Esophagus muscularis mucosa (tissue), 4 donors: ENCODE results near the gene SLC38A10. TPM values are rescaled to one million over a fixed set of nuclear protein-coding genes. Genes with fewer than 3 reads are reported as not detected.

ENCODE experiments used
- DNase-seq: peaks from one replicate; pipeline ENCODE4 v3.0.0-alpha.2; 2017; ENCODE audit errors: extremely low spot score
- H3K27ac ChIP-seq, 4 donors: fragments of 200-600 bp; sonication (generic); replicated peaks in 1 of 4; 1 replicate in 3 of 4; 2 replicates in 1 of 4; pipeline ENCODE4 v1.5.1; 2016 to 2019; ENCODE audit warnings: mild to moderate bottlenecking in 1 of 4
- H3K27me3 ChIP-seq, 4 donors: fragments of 200-600 bp; sonication (generic); one replicate each; pipeline versions ENCODE4 v1.5.1 to v1.6.0; 2016 to 2019
- H3K36me3 ChIP-seq, 4 donors: fragments of 200-600 bp; sonication (generic); one replicate each; pipeline ENCODE4 v1.5.1; 2016 to 2019
- H3K4me1 ChIP-seq, 4 donors: fragments of 200-600 bp; sonication (generic); one replicate each; pipeline ENCODE4 v1.5.1; 2016 to 2019
- H3K4me3 ChIP-seq, 4 donors: fragments of 200-600 bp; sonication (generic); 1 replicate in 2 of 4; 2 replicates in 2 of 4; pipeline ENCODE4 v1.5.1; 2016 to 2019; ENCODE audit warnings: mild to moderate bottlenecking in 4 of 4, moderate library complexity in 1 of 4
- H3K9me3 ChIP-seq, 4 donors: fragments of 200-600 bp; sonication (generic); 1 replicate in 3 of 4; 2 replicates in 1 of 4; pipeline ENCODE4 v1.5.1; 2016 to 2019
- CTCF ChIP-seq, 3 experiments: fragments of 200-600 bp in 2 of 3; fragments of 450-650 bp in 1 of 3; sonication (generic) in 2 of 3; IDR thresholded peaks; one replicate each; pipeline ENCODE4 v1.5.1; 2017 to 2019; ENCODE audit warnings: antibody characterized with exemption in 3 of 3, mild to moderate bottlenecking in 2 of 3, moderate library complexity in 1 of 3
- EP300 ChIP-seq: sonication (generic); formaldehyde crosslinking; IDR thresholded peaks from one replicate; pipeline ENCODE4 v1.6.1; 2017; ENCODE audit warnings: antibody characterized with exemption
- POLR2A ChIP-seq: fragments of 450-650 bp; IDR thresholded peaks from one replicate; pipeline ENCODE4 v1.6.1; 2017; ENCODE audit warnings: antibody characterized with exemption, moderate library complexity, mild to moderate bottlenecking, low read depth
- POLR2AphosphoS5 ChIP-seq, 2 donors: sonication (generic); formaldehyde crosslinking; IDR thresholded peaks; one replicate each; pipeline ENCODE4 v1.6.1; 2017; ENCODE audit warnings: antibody characterized with exemption in 2 of 2
- WGBS: methylation state at CpG from one replicate; pipeline ENCODE4 v1.1.5; 2018; 5-methylcytosine and 5-hydroxymethylcytosine counted together
- intact Hi-C: fragments of 100-400 bp; cut with DNase I; formaldehyde crosslinking; loops from one replicate; pipeline ENCODE4 v1.15.1; 2023
- total RNA-seq, 4 donors: library from RNA; depleted of rRNA; stranded (reverse); fragments of >200 nt; gene quantifications; one replicate each; pipeline versions ENCODE4 v1.1.0 to v1.2.1, GENCODE V29; 2016

SLC38A10 gene
- total RNA-seq, 4 donors from 2014 or later, result 78.0 to 103 (median 93.4) TPM

DNA sequence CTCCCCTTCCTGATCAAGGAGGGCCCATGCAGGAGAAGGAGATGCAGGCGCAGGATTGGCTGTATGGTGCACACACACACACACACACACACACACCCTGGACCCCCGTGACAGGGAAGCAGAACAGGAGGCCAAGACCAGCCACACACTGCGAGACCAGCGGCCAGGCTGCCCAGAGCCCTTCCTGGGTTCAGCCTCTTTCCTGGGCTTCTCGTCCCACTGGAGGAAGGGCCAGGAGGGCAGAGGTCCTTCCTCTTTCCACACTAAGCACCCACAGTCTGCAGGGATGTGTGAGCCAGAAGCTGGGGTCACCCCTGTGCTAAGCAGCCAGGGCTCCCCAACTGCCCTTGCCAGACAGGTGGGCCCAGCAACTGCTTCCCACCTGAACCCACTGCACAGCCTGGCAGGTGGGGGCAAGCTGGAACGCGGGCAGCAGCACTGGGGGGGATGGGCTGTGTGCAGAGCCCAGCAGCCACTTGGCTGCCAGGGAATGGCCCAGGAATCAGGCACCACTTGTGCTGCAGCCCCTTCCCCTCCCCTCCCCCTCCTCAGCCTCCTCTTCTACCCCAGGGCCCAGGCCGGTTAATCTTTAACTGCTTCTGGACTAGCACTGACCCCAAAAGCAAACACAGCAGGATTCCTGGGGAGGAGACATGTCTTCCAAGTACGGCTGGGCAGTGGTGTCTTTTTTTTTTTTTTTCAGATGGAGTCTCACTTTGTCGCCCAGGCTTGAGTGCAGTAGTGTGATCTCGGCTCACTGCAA, 44.6 kb upstream of the SLC38A10 start:
- WGBS, result 37% methylated on average over 4 of the region's 11 CpGs
- Histone ChIP-seq H3K27me3 (no peaks in the 10 kb centered on the region), H3K4me1 (peaks cover 43 to 88% (median 82%) of the 10 kb centered on the region in 4 donors), H3K27ac (peak overlapping the region; percentile 91 to 99 (median 96)), H3K9me3 (no peaks in the 10 kb centered on the region), H3K4me3 (no peak overlapping the region), H3K36me3 (no peaks in the 10 kb centered on the region)
- intact Hi-C loops, result loop anchor here (5.0 kb wide), 1 partner anchor 42 kb away; the partner anchor contains the start of gene SLC38A10
- no peak for TF ChIP-seq CTCF (IDR thresholded peaks at IDR 0.05)
- TF ChIP-seq POLR2A, result no peak
- no peak for TF ChIP-seq POLR2AphosphoS5 (IDR thresholded peaks at IDR 0.05)
- no peak for TF ChIP-seq EP300
- no peak for DNase-seq

DNA sequence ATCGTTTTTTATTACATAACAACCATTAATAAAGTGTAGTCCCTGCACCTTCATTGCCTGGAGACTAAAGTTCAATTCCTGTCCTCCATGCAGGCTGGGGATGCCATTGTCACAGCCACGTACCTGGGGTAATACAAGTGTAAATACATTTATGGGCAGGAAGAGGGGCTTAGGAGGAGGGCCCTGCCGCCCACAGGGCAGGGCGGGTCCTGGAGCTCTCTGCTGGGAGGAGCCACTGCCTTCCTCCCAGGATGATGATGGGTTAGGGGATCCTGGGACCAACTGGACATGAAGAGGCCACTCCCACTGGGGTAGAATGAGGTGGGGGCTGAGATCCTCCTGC, 44.1 kb upstream of the SLC38A10 start:
- H3K4me1 ChIP-seq, result peaks cover 43 to 93% (median 87%) of the 10 kb centered on the region in 4 donors
- no peaks in the 10 kb centered on the region for H3K9me3 ChIP-seq
- no peak overlapping the region for H3K4me3 ChIP-seq
- 62% methylated on average over 4 of the region's 4 CpGs for WGBS
- H3K27ac ChIP-seq, result peak overlapping the region; percentile 91 to 99 (median 96)
- TF ChIP-seq EP300 (no peak), CTCF (IDR thresholded peaks at IDR 0.05) (no peak), POLR2A (no peak), POLR2AphosphoS5 (IDR thresholded peaks at IDR 0.05) (no peak)
- H3K27me3 ChIP-seq, result no peaks in the 10 kb centered on the region
- DNase-seq, result no peak
- intact Hi-C loops, result loop anchor here (5.0 kb wide), 1 partner anchor 42 kb away; the partner anchor contains the start of gene SLC38A10
- H3K36me3 ChIP-seq, result no peaks in the 10 kb centered on the region

DNA sequence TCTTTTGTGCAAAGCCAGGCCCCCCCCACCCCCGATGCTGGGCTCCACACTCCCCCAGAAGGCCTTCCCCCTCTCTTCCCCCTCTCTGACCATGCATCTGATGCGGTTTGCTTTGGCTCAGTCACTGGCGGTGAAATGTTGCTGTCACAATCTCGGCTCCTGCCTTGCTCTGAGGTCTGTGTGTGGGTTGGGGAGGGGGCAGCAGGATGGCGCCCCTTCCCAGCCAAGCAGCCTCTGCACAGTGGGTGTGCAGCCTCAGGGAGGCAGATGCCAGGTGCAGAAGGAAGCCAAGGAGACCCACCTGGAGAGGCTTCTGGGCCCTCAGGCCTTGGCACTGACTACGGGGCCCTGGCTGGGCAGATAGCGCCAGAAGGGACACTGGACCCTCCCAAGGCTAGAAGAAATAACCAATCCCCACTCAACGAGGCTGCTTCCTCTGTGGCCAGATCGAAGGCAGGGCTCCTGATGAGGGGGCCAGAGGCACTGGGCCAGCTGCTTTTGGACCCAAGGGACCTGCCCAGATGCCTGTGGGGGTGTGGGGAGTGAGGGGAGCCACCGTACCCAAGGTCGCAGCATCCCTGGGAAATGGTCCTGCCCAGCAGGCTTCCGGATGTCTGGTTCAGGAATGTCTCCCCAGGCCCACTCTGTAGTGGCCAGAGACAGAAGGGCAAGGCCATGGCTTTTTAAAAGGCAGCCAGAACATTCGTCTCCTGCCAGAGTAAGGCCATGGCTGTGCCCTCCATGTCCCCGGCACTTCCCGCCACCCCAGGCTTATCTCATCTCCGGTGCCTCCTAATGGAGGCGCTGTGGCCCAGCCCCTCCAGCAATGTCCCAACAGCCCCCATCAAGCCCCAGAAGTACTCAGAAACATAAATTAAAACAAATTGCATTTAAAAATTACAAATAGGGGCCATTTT, 43.4 kb upstream of the SLC38A10 start:
- intact Hi-C loops, result loop anchor here (5.0 kb wide), 1 partner anchor 41 kb away; the partner anchor contains the start of gene SLC38A10
- TF ChIP-seq POLR2A (no peak), EP300 (no peak), CTCF (IDR thresholded peaks at IDR 0.05) (no peak), POLR2AphosphoS5 (IDR thresholded peaks at IDR 0.05) (no peak)
- H3K4me1 ChIP-seq, result peaks cover 43 to 97% (median 92%) of the 10 kb centered on the region in 4 donors
- no peak overlapping the region for H3K4me3 ChIP-seq
- no peaks in the 10 kb centered on the region for H3K9me3 ChIP-seq
- H3K36me3 ChIP-seq, result no peaks in the 10 kb centered on the region
- DNase-seq, result no peak
- H3K27me3 ChIP-seq, result no peaks in the 10 kb centered on the region
- peak overlapping the region; percentile 91 to 99 (median 96) for H3K27ac ChIP-seq
- 70% methylated on average over 10 of the region's 17 CpGs for WGBS

GRCh38 chr17:81337476-81337879, 42.4 kb upstream of the SLC38A10 start:
- H3K36me3 ChIP-seq, result no peaks in the 10 kb centered on the region
- no peaks in the 10 kb centered on the region for H3K27me3 ChIP-seq
- H3K4me3 ChIP-seq, result no peak overlapping the region
- peak overlapping the region in 3 of 4 donors; percentile 91 to 99 (median 94) for H3K27ac ChIP-seq
- WGBS, result 51% methylated on average over 10 of the region's 14 CpGs
- H3K9me3 ChIP-seq, result no peaks in the 10 kb centered on the region
- no peak for TF ChIP-seq EP300
- no peak for TF ChIP-seq POLR2AphosphoS5 (IDR thresholded peaks at IDR 0.05)
- no peak for TF ChIP-seq CTCF (IDR thresholded peaks at IDR 0.05)
- no peak for TF ChIP-seq POLR2A
- intact Hi-C loops, result loop anchor here (5.0 kb wide), 1 partner anchor 40 kb away; the partner anchor contains the start of gene SLC38A10
- peaks cover 43 to 90% (median 87%) of the 10 kb centered on the region in 4 donors for H3K4me1 ChIP-seq
- DNase-seq, result no peak
